Measurements from ENCODE around the gene TMEM175.

Gene TMEM175

GRCh38 chr4:1002131-1002630 is 69.9 kb downstream of the TMEM175 start:
- Histone ChIP-seq H3K4me1 (no peaks in the 10 kb centered on the region), H3K27me3 (peaks cover 88% of the 10 kb centered on the region), H3K9me3 (no peaks in the 10 kb centered on the region), H3K4me3 (ENCODE audit: low read depth, low read length) (no peak overlapping the region), H3K36me3 (no peaks in the 10 kb centered on the region)
- TF ChIP-seq CTCF (IDR thresholded peaks at IDR 0.05; ENCODE audit: low read depth, low read length): no peak
- DNase-seq: no peak

GRCh38 chr4:1002631-1003251 is 70.5 kb downstream of the TMEM175 start:
- no peak for TF ChIP-seq CTCF (IDR thresholded peaks at IDR 0.05; ENCODE audit: low read depth, low read length)
- Histone ChIP-seq H3K36me3 (no peaks in the 10 kb centered on the region), H3K27me3 (peaks cover 84% of the 10 kb centered on the region), H3K4me3 (ENCODE audit: low read depth, low read length) (no peak overlapping the region), H3K9me3 (no peaks in the 10 kb centered on the region), H3K4me1 (no peaks in the 10 kb centered on the region)
- no peak for DNase-seq

- Histone ChIP-seq H3K4me3 (ENCODE audit: low read depth, low read length) (no peak overlapping the region), H3K36me3 (no peaks in the 10 kb centered on the region), H3K9me3 (no peaks in the 10 kb centered on the region), H3K4me1 (no peaks in the 10 kb centered on the region), H3K27me3 (peaks cover 84% of the 10 kb centered on the region)
- TF ChIP-seq CTCF (IDR thresholded peaks at IDR 0.05; ENCODE audit: low read depth, low read length): no peak
- DNase-seq: no peak
Measured at GRCh38 chr4:1003271-1004070, 71.2 kb downstream of the TMEM175 start.

- H3K4me3 ChIP-seq (ENCODE audit: low read depth, low read length): no peak overlapping the region
- no peaks in the 10 kb centered on the region for H3K9me3 ChIP-seq
- TF ChIP-seq CTCF (IDR thresholded peaks at IDR 0.05; ENCODE audit: low read depth, low read length): no peak
- peaks cover 84% of the 10 kb centered on the region for H3K27me3 ChIP-seq
- no peaks in the 10 kb centered on the region for H3K4me1 ChIP-seq
- no peaks in the 10 kb centered on the region for H3K36me3 ChIP-seq
- no peak for DNase-seq
Measured at GRCh38 chr4:1004071-1004418, 71.8 kb downstream of the TMEM175 start.

GRCh38 chr4:1004557-1005485 is 72.6 kb downstream of the TMEM175 start:
- H3K4me1 ChIP-seq: no peaks in the 10 kb centered on the region; the same call in 1 of the 2 replicates
- no peaks in the 10 kb centered on the region for H3K9me3 ChIP-seq
- H3K27me3 ChIP-seq: peaks cover 85% of the 10 kb centered on the region
- no peaks in the 10 kb centered on the region for H3K36me3 ChIP-seq
- no peak for DNase-seq
- no peak overlapping the region for H3K4me3 ChIP-seq (ENCODE audit: low read depth, low read length)
- no peak for TF ChIP-seq CTCF (IDR thresholded peaks at IDR 0.05; ENCODE audit: low read depth, low read length)
